GM19468 (cell line): ENCODE measurements around the gene SLCO3A1.
A peak's percentile ranks its signal among the peaks of the same experiment; 100 is the strongest.

Experiments
- ATAC-seq: cut with Tn5 transposase; IDR thresholded peaks from one replicate; pipeline ENCODE4 v1.9.1; 2021; ENCODE audit warnings: mild to moderate bottlenecking, moderate library complexity, moderate number of reproducible peaks; ENCODE audit not compliant: unreplicated experiment; ENCODE audit errors: extremely low read depth

The SLCO3A1 gene

GRCh38 chr15:92141607-92142006, 288.1 kb downstream of the SLCO3A1 start:
- ATAC-seq: no peak

GRCh38 chr15:92142242-92143232, 289.0 kb downstream of the SLCO3A1 start:
- no peak for ATAC-seq

GRCh38 chr15:92143765-92144164, 290.3 kb downstream of the SLCO3A1 start:
- no peak for ATAC-seq

GRCh38 chr15:92146511-92147150, 293.1 kb downstream of the SLCO3A1 start:
- ATAC-seq: no peak

- no peak for ATAC-seq
Observed at GRCh38 chr15:92149029-92149428, 295.5 kb downstream of the SLCO3A1 start.

- no peak for ATAC-seq
Observed at GRCh38 chr15:92149465-92149864, 296.0 kb downstream of the SLCO3A1 start.

GRCh38 chr15:92151168-92151567, 297.7 kb downstream of the SLCO3A1 start:
- ATAC-seq: no peak

- ATAC-seq: no peak
Observed at GRCh38 chr15:92151741-92152140, 298.2 kb downstream of the SLCO3A1 start.

GRCh38 chr15:92152983-92153382, 299.5 kb downstream of the SLCO3A1 start:
- no peak for ATAC-seq

GRCh38 chr15:92153620-92154019, 300.1 kb downstream of the SLCO3A1 start:
- ATAC-seq: no peak

GRCh38 chr15:92155934-92156333, 302.4 kb downstream of the SLCO3A1 start:
- no peak for ATAC-seq

- no peak for ATAC-seq
Observed at GRCh38 chr15:92157666-92158298, 304.3 kb downstream of the SLCO3A1 start.

GRCh38 chr15:92158426-92158825, 304.9 kb downstream of the SLCO3A1 start:
- ATAC-seq: peak; percentile 26

GRCh38 chr15:92159481-92159880, 306.0 kb downstream of the SLCO3A1 start:
- ATAC-seq: no peak

- ATAC-seq: no peak
Observed at GRCh38 chr15:92159906-92160841, 306.7 kb downstream of the SLCO3A1 start.

GRCh38 chr15:92161039-92161670, 307.6 kb downstream of the SLCO3A1 start:
- peak; percentile 80 for ATAC-seq

GRCh38 chr15:92162657-92163056, 309.1 kb downstream of the SLCO3A1 start:
- no peak for ATAC-seq

GRCh38 chr15:92163641-92164040, 310.1 kb downstream of the SLCO3A1 start:
- no peak for ATAC-seq

GRCh38 chr15:92164327-92165000, 311.0 kb downstream of the SLCO3A1 start:
- no peak for ATAC-seq
